Stimulated activated CD4-positive, alpha-beta T cell treated with anti-CD3 and anti-CD28 coated beads, Interleukin-15, amount 100 ng/mL, for 48 hours (primary cell): ENCODE results near the gene PLCL2.

ENCODE experiments used
- DNase-seq, 2 donors: peaks; one replicate each; pipeline ENCODE4 v3.0.0-alpha.2; 2020; ENCODE audit warnings: low read depth in 2 of 2

PLCL2 gene

DNA sequence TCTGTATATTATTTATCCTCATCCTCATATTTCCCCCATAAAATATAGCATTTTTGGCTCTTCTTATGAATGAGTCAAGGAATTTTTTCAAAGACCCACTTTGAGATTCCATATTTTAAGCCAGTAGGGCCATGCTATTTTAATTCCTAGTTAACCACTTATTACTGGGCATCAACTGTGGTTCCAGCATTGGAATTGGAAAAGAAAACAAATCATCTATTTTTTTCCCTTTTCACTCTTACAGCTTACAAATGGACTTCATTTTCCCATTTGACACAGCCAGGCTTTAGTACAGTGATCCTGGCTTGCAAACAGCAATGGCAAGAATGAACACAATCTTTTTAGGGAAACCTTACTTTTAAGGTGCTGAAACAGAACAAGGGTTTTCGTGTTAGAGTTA lies 19.4 kb upstream of the PLCL2 start:
- DNase-seq: no peak

DNA sequence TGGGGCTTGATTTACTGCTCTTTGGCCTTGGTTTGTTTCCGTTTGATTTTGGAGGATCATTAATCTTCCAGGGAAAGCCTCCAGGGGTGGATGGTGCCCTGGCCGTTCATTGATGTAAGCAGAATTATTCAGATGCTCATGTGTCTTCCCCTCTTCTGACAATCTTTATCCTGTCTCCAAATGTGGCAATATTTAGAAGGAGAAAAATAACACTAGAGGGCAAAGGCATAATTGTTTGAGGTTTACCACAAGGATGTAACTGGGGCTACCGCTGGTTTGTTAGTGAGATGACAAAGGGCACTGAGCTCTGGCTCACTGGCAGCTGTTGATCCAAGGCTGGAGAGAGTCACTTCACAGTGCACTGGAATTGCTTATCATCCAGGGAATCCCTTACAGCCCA lies 18.2 kb upstream of the PLCL2 start:
- no peak for DNase-seq

DNA sequence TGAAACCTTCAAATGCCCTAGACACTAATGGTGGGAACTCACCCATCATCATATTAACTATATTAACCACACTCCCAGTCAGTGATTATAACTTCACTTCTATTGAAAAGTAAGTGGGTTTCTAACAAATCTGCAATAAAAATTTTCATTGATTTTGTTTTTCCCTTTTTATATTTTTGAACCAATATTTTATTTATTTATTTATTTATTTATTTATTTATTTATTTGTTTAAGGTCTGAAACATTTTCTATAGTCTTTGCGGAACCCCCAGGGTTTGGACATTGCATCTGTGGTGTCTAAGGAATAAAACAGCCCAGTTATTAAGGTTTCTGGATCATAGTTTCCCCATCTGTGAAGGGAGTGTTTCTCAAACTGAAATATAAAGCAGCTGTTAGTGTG lies 16.2 kb upstream of the PLCL2 start:
- DNase-seq: no peak

DNA sequence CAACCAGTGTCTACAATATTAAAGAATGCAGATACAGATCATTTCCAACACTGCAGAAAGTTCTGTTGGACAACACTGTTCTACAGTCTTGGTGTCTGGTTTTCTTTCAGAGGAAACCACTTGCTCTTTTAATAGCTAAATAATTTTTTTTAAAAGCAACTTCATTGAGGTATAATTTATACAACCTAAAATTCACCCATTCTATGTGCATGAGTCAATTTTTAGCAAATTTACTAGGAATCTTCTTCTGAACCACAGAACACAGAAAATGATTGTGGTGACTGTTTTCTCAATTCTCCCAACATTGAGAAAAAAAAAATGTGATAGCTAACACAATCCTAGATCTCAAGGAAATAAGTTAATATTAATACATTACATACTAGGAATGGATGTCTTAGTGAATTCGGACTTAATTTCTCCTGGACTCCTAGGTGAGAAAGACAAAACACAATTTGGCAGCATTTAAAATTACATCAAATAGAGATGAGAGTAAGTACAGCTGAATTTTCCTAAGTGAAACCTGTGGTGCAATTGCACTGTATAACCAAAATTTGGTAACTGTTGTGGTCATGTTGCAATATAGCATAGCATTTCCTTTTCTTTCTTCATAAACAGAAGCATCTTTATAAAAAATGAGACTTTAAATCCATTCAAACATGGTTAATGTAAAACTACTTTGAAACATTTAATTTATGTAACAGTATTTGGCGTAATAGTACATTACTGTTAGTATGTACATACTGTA lies 15.3 kb upstream of the PLCL2 start:
- DNase-seq: no peak

DNA sequence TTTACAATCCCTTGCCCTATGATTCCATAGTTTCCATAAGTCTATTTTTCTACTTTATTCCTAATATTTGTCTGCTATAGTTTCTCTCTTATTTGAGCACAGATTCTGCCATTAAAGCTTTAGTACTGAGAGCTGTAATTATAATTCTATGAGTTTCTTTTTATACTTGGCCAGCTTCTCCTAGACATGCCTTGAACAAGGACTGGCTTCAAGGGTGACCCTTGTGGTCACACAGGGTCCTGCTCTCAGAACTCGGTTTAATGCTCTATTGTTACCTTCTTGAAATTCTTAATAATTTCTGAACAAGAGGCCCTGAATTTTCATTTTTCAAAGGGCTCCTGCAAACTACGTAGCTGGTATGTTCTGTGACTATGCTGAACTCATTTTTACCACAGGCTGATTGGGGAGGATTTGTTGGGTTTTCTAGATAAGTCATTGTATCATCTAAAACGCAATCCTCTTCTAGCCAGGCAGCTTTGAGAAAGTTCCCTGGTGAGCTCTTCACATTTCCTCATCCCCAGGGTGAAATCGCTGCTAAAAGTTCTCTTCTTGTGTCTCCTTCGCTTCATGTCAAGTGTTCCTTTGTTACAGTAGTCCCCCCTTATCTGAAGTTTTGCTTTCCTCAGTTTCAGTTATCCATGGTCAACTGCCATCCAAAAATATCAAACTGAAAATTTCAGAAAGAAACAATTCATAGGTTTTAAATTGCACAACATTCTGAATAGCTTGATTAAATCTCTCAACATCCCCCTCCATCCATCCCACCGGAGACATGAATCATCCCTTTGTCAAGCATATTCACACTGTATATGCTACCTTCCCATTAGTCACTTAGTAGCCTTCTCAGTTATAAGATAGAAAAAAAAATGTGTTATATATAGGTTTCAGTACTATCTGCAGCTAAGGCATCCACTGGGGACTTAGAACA lies 12.6 kb upstream of the PLCL2 start:
- DNase-seq: no peak

DNA sequence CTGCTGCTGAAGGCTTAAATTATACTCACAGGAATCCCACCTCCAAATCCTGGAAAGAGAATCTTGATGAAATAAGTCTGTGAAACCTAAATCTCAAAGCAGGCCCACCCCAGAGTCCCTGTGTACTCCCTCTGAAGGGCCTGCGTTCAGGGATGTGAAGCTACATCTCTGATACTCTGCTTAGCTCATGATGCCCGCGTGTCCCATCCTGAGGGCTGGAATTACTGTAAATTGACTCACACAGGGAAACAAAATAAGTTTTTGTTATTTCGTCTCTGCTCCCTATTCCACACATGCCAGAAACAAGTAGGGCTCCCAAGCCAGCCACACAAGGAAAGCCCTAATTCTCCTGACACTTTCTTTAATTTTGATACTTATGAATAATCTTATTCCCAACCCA lies 10.9 kb upstream of the PLCL2 start:
- DNase-seq: no peak

DNA sequence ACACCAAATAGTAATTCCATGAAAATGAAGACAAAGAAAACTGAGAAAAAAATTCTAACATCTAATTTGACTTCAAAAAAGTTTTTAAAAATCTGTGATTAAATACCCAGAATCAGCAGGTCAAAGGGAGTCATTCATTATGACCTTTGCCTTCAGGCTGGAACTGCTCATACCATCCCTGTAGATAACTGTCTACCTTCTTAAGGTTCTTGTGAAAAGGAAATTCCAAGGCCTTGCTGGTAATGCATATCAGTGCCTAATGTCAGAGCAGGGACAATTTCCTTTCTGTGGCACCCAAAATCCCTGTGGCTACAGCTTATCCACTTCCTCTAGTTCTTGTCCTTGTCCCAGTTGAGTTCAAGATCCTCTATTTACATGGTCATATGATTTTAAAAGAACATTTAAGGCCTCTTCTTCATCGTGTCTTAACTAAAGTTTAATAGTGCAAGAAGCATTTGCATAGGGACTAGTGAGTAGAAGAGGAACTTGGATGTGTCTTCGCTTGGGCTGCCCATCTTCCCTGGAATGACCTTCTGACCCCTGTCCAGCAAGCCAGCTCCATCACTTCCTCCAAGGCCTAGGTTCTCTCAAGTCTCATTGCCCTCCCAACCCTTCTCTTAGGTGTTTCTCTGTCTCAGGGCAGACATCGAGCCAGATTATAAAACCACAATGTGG lies 8.7 kb upstream of the PLCL2 start:
- no peak for DNase-seq

DNA sequence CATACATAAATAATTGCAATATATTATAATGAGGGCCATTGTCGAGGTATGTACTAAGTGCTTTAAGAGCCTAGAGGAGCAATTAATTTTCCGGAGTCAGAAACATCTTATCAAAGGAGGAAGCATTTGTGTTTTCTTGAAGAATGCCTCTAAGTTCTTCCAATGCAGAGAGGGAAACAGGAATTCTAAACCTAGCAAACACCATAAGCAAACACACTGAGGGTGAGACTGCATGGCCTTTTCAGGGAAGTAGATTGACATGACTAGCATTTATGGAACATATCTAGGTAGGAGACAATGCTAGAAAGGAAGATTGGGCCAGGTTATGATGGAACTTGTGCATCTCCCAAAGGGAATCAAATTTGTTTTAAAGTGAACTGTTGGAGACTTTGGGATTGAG lies 7.2 kb upstream of the PLCL2 start:
- no peak for DNase-seq

DNA sequence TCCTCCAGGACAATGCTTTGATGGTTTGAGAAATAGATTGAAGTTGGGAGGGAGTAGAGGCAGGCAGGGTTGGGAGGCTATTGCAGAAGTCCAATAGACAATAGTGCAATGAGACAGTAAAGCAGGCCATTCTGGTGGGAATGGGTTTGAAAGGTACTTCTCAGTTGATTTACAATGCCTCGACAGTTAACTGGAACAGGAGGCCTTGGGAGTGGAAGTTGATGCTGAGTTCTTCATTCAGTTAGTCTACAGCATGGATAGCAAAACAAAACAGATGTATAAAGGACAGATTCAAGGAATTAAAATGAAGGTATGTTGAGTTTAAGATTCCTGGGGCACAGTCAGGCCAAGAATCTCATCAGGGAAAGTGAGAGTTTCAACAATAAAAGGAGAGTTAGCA lies 6.8 kb upstream of the PLCL2 start:
- DNase-seq: no peak

DNA sequence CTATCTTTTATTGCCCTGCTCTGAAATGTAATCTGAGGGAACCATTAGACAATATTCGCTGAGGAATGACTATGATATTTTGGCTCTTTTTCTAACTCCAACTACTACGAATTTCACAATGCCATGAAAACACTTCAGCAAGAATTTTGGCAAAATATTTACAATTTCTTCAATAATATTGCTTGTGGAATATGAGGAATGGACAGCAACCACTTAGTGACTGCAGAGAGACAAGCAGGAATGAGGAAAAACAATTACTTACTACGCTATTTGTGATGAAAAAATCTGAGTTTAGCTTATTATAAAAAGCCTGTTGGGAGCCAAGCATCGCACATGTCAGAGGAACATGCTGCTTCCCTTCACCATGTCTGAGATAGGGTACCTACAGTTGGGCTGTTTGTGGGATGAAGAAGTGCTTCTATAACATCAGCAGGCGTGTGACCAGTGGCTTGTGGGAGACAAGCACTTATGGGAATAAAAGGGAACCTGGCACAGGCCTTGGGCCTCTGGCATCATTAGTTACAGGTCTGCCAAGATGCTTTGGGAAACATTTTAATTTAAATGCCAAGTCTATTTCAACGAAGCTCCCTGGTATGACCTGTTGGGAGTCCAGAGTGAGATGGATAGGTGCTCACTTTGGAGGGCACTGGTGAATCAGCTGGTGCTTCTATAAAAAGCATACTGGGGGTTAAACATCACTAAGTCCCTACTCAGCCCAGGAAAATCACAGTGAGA lies 2.7 kb upstream of the PLCL2 start:
- DNase-seq: no peak

DNA sequence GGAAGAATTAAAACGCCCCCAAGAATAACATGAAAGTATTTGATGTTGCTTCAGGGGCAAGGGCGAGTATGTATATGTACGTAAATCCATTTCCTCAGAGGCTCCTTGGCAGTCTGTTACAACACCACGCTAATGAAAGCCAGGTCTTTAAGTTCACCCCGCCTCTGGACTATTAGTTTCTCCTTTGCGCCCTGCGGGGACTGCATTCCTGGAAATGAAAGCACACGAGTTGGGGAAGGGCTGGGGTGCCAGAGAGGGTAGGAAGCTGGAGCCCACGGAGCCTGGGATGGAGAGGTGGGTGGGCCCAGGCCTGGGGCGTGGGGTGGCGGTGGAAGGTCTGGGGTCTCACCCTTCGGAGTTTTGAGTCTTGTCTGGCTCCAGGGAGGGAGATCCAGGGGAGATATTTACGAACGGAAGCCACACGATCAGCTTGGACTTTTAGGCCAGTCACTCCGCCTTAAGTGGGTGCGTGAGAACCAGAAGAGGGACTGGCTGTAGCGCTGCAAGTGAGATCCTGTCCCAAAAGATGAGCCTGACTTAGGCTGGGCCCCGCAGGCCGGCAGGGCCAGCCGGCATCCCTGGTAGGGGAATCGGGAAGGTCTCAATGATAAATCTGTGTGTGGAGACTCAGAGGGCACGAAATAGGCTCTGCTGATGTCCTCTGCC lies 1.6 kb upstream of the PLCL2 start:
- DNase-seq: no peak

DNA sequence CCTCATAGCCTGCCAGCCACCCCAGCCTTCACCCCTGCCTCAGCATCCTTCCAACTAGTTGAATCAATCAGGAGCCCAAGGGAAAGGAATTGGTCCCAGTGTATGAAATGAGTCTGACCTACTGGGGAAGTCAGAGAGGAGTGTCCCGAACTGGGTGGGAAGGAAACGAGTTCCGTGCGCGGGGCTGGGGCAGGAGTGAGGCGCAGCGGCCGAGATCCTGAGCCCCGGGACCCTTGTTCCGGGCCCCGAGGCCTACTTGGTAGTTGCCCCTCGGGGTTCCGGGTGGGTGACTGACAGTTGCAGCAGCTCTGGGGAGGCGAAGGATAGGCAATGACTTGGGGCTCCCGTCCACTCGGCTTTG lies 1.1 kb upstream of the PLCL2 start:
- DNase-seq: no peak

DNA sequence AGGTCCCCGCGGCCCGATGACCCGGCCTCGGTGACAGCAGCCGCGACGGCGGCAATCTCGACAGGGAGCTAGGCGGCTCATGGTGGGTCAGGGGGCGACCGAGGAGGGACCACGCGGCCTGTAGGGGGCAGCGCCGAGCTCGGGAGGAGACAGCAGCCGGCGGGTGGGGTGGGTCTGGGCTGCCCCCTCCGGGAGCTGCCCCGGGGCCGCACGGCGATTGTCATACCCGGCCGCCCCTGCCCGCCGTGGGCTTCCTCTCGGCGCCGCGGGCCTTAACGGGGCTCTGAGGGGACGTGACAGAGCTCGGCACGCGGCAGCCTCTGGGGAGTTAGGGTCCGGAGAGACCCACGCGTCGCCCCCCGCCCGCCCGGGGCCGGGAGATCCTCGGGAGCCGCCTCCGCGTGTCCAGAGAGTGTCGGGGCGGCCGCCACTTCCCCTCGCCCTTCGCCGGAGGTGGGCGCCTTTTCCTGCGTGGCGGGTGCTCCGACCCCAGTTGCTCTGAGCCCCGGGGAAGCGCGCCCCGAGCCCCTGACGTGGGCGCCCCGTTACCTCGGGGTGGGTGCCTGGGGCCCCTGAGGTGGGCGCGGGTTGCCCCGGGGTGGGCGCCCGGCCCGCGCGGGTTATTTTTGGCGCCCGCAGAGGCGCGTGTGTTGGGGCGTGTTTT lies 539 bp upstream of the PLCL2 start:
- peak; percentile 61 to 76 for DNase-seq

DNA sequence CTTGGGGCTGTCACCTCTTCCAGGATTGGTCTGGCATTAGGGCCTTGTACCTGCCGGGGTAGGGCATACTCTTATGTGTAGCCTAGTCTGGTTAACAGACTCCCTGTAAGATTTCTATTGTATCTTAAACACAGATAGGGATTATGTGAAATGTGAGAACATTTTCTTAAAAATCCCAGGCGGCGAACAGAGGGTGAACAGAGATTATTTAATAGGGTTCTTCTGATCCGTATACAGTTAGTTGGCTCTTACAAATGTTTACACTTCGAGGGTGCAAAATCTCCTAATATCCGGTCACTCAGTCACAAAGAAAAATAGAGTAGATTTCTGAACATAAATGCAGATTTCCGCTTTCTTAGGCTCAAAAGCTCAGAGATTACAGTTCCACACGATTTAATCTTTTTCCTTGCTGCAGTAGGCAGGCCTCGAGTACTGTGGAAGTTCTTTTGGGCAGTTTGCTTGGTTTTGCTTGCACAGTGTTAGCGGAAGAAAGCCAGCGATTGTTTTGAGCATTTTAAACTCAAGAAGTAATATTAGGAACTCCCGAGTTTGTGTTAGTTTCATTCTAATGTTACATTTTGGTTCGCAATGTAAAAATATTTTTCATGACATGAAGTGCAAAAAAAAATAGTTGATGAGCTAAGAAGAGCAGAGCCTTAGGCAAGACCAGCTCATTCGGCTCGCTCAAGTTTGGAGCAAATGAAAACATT lies 993 bp downstream of the PLCL2 start:
- no peak for DNase-seq

DNA sequence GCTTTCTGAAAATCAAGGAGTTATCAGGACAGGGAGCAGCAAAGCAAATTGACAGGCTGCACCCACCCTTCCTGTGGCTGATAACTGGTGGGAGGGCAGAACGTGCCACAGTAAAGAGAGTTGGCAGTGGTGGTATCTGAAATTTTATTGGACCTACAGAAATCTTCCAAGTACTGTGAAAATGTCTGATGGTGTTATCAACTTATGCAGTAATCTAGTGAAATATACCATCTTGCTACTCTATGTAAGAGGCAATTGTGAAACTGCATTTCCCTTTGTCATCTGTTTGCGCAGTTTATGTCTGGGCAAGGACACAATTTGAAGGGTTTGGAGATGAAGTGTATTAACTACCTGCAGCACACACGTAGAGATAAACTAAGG lies 1.5 kb downstream of the PLCL2 start:
- DNase-seq: no peak

DNA sequence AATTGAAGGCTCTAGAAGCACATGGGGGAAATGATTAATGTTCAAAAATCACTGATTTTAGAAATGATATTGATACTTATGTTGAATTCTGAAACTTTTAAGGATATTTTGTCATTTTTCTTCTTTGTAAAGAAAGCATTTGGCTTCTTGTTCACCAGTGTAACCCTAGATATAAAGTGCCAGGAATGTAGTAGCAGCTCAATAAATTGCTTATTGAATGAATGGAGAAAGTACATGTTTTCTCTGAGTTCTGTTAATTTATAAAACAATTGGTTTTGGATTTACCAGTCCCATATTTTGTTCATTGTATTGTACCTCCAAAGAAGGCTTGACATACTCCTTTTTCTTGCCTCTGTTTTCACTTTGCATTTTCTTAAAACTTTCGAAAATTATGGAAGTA lies 2.4 kb downstream of the PLCL2 start:
- DNase-seq: no peak

DNA sequence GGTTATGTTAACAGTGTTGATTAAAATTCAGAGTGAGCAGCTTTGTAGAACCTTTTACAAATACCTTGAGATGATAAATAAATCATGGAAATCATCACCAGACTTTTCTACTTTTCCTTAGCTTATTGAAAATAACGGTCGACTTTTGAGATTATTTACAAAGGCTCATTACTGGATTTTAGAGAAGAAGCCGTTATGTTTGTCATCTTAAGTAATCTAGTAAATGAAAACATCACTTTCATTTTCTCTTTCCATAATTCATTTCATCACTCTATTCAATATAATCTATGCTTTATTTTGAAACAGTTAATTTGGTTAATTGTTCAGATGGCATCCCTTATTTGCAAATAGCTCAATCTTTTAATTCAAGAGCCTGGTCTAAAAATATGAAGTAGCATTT lies 3.6 kb downstream of the PLCL2 start:
- DNase-seq: no peak

DNA sequence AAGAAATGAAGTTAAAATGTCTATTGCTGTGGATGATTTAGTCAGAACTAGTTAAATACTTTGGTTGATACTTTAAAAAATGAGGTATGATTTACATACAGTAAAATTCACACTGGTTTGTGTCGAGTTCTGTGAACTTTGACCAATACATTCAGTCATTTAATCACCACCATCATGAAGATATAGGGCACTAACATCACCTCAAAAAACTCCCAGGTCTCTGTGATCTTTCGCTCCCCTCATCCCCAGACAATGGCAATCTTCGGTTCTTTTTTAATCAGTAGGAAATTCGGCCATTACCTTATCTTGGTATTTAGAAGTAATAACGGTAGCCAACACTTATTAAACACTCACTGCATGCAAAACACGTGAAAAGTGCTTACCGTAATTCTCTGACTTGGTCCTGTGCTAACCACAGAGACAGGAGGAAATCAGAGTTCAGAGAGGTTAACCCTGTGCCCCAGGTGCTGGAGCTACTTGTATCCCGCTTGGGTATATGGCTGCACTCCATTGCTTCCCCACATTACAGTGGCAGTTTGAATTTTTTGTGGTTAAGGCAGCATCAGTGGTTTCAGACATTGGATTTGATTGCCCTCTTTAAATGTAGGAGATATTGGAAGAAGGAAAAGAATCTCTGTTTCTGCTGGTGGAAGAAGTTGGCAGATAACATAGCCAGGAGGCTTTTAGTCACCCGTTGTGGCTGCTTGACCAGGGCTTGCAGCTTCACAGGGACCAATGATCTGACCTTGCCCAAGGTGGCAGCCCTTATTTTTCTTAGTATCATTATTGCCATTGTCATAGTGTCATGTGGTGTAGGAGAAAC lies 4.2 kb downstream of the PLCL2 start:
- DNase-seq: no peak

DNA sequence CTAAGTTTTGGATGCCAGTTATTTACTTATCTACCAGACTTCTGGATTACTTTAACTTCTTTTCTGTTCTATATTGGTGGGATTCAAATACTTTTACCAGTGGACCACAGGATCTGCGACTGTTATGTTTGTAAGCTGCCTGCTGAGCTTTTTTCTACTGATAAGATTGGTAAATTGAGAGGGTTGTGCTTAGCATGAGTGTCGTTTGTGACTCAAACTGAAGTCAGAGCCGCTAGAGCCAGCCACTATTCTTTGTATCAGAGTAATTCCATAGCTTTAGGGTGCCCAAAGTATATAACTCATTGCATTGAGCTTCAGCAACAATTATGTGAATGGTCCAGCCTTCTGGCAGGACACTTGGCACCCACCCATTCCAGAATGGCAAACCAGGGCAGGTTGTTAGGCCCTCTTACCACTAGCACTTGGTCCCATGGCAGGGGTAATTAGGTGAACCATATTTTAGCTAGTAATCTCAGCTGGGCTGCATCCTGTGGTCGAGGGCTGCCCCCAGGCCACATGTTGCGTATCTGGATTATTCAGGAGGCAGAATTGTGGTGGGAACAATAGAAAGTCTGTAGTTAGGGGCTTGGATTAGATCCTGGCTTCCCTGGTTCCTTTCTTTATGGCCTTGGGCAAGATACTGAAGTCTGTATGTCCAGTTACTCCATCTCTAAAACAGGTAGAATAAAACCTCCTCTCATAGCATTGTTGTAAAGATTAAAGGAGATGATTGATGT lies 6.0 kb downstream of the PLCL2 start:
- no peak for DNase-seq
